C4-2B (cell line): ENCODE data around the gene DUSP6.

Experiments
- ZFX ChIP-seq: fragments of 450-650 bp; IDR thresholded peaks from 2 replicates; pipeline ENCODE4 v1.6.1; 2017
- TF ChIP-seq, protein P1 (sequence below): fragments of 450-650 bp; conservative IDR thresholded peaks from 2 replicates; pipeline ENCODE4 v1.5.1; 2017; ENCODE audit warnings: mild to moderate bottlenecking

DNA sequence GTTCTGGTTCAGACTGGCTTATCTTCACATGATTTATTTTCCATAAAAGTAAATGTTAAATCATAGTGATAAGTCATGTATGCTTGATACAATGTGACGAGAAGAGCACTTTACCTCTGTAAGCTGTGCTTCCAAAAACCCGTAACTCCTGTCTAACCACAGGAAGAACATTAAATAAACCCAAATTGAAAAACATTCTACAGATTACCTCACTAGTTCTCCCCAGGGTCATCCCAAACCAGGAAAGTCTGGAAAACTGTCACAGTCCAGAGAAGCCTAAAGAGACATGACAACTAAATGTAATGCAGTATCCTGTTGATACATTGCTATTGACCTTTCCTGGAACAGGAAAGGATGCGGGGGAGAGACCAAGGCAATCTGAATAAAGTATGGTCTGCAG, 32.5 kb upstream of the DUSP6 start:
- TF ChIP-seq, protein P1, sequence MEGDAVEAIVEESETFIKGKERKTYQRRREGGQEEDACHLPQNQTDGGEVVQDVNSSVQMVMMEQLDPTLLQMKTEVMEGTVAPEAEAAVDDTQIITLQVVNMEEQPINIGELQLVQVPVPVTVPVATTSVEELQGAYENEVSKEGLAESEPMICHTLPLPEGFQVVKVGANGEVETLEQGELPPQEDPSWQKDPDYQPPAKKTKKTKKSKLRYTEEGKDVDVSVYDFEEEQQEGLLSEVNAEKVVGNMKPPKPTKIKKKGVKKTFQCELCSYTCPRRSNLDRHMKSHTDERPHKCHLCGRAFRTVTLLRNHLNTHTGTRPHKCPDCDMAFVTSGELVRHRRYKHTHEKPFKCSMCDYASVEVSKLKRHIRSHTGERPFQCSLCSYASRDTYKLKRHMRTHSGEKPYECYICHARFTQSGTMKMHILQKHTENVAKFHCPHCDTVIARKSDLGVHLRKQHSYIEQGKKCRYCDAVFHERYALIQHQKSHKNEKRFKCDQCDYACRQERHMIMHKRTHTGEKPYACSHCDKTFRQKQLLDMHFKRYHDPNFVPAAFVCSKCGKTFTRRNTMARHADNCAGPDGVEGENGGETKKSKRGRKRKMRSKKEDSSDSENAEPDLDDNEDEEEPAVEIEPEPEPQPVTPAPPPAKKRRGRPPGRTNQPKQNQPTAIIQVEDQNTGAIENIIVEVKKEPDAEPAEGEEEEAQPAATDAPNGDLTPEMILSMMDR = no peak
- no peak for TF ChIP-seq ZFX
